ENCODE data around the gene MYL3.

MYL3 gene

GRCh38 chr3:46908986-46909534, 45.8 kb upstream of the MYL3 start:
- no peak overlapping the region for H3K9ac ChIP-seq
- H3K4me2 ChIP-seq = no peak overlapping the region
- no peaks in the 10 kb centered on the region for H3K79me2 ChIP-seq (ENCODE audit: insufficient read depth, low read depth)

GRCh38 chr3:46908294-46908985, 45.2 kb upstream of the MYL3 start:
- no peak overlapping the region for H3K9ac ChIP-seq
- H2AFZ ChIP-seq (ENCODE audit: low read depth) = no peak overlapping the region
- H3K27ac ChIP-seq = no peak overlapping the region
- H3K36me3 ChIP-seq (ENCODE audit: insufficient read depth) = no peaks in the 10 kb centered on the region
- TF ChIP-seq CTCF (conservative IDR thresholded peaks at IDR 0.05; ENCODE audit: low read depth, low read length) = no peak
- no peak overlapping the region for H3K4me3 ChIP-seq (IDR thresholded peaks at IDR 0.05; ENCODE audit: insufficient read depth, low read depth, low read length)
- H4K20me1 ChIP-seq (ENCODE audit: insufficient read depth) = no peaks in the 10 kb centered on the region
- H3K4me1 ChIP-seq (ENCODE audit: low read depth, poor library complexity, severe bottlenecking) = no peaks in the 10 kb centered on the region
- H3K4me2 ChIP-seq = no peak overlapping the region
- H3K79me2 ChIP-seq (ENCODE audit: insufficient read depth, low read depth) = no peaks in the 10 kb centered on the region
- H3K27me3 ChIP-seq (ENCODE audit: insufficient read depth, low read depth) = no peaks in the 10 kb centered on the region

More at GRCh38 chr3:46908986-46909534, 45.8 kb upstream of the MYL3 start:
- no peak overlapping the region for H3K4me3 ChIP-seq (IDR thresholded peaks at IDR 0.05; ENCODE audit: insufficient read depth, low read depth, low read length)
- no peak for TF ChIP-seq CTCF (conservative IDR thresholded peaks at IDR 0.05; ENCODE audit: low read depth, low read length)
- H4K20me1 ChIP-seq (ENCODE audit: insufficient read depth) = no peaks in the 10 kb centered on the region
- H3K4me1 ChIP-seq (ENCODE audit: low read depth, poor library complexity, severe bottlenecking) = no peaks in the 10 kb centered on the region
- no peaks in the 10 kb centered on the region for H3K27me3 ChIP-seq (ENCODE audit: insufficient read depth, low read depth)
- H2AFZ ChIP-seq (ENCODE audit: low read depth) = no peak overlapping the region
- H3K27ac ChIP-seq = no peak overlapping the region
- no peaks in the 10 kb centered on the region for H3K36me3 ChIP-seq (ENCODE audit: insufficient read depth)

GRCh38 chr3:46907960-46908293, 44.7 kb upstream of the MYL3 start:
- H3K9ac ChIP-seq = no peak overlapping the region
- no peak overlapping the region for H3K4me3 ChIP-seq (IDR thresholded peaks at IDR 0.05; ENCODE audit: insufficient read depth, low read depth, low read length)
- H3K79me2 ChIP-seq (ENCODE audit: insufficient read depth, low read depth) = no peaks in the 10 kb centered on the region
- no peak for TF ChIP-seq CTCF (conservative IDR thresholded peaks at IDR 0.05; ENCODE audit: low read depth, low read length)
- H3K27me3 ChIP-seq (ENCODE audit: insufficient read depth, low read depth) = no peaks in the 10 kb centered on the region
- no peak overlapping the region for H2AFZ ChIP-seq (ENCODE audit: low read depth)
- no peak overlapping the region for H3K27ac ChIP-seq
- no peaks in the 10 kb centered on the region for H3K36me3 ChIP-seq (ENCODE audit: insufficient read depth)
- no peaks in the 10 kb centered on the region for H3K4me1 ChIP-seq (ENCODE audit: low read depth, poor library complexity, severe bottlenecking)
- no peak overlapping the region for H3K4me2 ChIP-seq
- no peaks in the 10 kb centered on the region for H4K20me1 ChIP-seq (ENCODE audit: insufficient read depth)

GRCh38 chr3:46907271-46907670, 44.0 kb upstream of the MYL3 start:
- Histone ChIP-seq H3K4me2 (no peak overlapping the region), H3K79me2 (ENCODE audit: insufficient read depth, low read depth) (no peaks in the 10 kb centered on the region), H3K27me3 (ENCODE audit: insufficient read depth, low read depth) (no peaks in the 10 kb centered on the region), H3K4me3 (IDR thresholded peaks at IDR 0.05; ENCODE audit: insufficient read depth, low read depth, low read length) (no peak overlapping the region), H3K27ac (no peak overlapping the region), H3K4me1 (ENCODE audit: low read depth, poor library complexity, severe bottlenecking) (no peaks in the 10 kb centered on the region), H2AFZ (ENCODE audit: low read depth) (no peak overlapping the region), H4K20me1 (ENCODE audit: insufficient read depth) (no peaks in the 10 kb centered on the region), H3K36me3 (ENCODE audit: insufficient read depth) (no peaks in the 10 kb centered on the region), H3K9ac (no peak overlapping the region)
- TF ChIP-seq CTCF (conservative IDR thresholded peaks at IDR 0.05; ENCODE audit: low read depth, low read length) = no peak

Data from KMS-11 (cell line).